ENCODE measurements around the gene DSCAML1.

DSCAML1 gene

GRCh38 chr11:117511931-117512539, 285.0 kb downstream of the DSCAML1 start:
- TF ChIP-seq, protein P1, sequence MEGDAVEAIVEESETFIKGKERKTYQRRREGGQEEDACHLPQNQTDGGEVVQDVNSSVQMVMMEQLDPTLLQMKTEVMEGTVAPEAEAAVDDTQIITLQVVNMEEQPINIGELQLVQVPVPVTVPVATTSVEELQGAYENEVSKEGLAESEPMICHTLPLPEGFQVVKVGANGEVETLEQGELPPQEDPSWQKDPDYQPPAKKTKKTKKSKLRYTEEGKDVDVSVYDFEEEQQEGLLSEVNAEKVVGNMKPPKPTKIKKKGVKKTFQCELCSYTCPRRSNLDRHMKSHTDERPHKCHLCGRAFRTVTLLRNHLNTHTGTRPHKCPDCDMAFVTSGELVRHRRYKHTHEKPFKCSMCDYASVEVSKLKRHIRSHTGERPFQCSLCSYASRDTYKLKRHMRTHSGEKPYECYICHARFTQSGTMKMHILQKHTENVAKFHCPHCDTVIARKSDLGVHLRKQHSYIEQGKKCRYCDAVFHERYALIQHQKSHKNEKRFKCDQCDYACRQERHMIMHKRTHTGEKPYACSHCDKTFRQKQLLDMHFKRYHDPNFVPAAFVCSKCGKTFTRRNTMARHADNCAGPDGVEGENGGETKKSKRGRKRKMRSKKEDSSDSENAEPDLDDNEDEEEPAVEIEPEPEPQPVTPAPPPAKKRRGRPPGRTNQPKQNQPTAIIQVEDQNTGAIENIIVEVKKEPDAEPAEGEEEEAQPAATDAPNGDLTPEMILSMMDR (IDR thresholded peaks at IDR 0.05; ENCODE audit: low read depth, low read length): no peak
- no peak for DNase-seq (ENCODE audit: extremely low read depth, low read depth)

- DNase-seq (ENCODE audit: extremely low read depth, low read depth): no peak
- TF ChIP-seq, protein P1 (IDR thresholded peaks at IDR 0.05; ENCODE audit: low read depth, low read length): no peak
Measured at GRCh38 chr11:117511483-117511930, 285.5 kb downstream of the DSCAML1 start.

DNA sequence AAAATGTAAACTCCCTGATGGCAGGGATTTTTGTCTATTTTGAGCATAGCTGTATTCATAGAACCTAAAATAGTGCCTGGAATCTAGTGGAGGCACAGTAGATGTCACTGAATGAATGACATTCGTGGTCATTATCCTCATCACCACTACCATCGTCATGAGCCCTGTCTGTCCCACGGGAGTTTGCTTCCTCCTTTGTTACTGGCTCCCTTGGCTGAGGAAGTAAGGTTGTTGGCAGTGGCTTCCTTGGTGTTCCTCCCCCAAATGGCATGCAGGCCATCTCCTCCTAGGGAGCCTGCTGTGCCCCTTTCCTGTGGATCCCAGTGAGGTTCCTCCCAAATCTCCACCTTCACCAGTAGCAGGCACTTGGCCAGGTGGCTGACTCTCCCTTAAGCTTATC, 286.4 kb downstream of the DSCAML1 start:
- DNase-seq (ENCODE audit: extremely low read depth, low read depth): no peak
- TF ChIP-seq, protein P1 (IDR thresholded peaks at IDR 0.05; ENCODE audit: low read depth, low read length): no peak

DNA sequence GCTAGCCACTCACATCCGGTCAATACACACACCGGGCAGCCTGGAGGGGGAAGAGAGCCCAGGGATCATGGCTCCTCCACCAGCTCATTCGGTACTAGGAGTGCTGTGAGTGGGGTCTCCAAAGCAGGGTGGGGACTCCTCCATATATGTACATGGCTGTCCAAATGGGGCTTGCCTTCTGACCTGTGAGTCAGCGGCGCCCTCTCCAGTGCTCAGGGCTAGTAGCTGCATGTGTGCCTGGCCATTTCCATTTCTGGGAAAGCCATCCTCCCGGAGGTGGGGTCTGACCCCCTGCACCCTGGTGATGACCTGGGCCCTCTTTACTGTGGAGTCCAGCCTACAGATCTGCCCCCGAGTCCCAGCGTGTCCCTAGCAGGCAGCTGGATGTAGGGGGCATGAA, 287.5 kb downstream of the DSCAML1 start:
- TF ChIP-seq, protein P1 (IDR thresholded peaks at IDR 0.05; ENCODE audit: low read depth, low read length): no peak

GRCh38 chr11:117506971-117507370, 290.0 kb downstream of the DSCAML1 start:
- TF ChIP-seq, protein P1 (IDR thresholded peaks at IDR 0.05; ENCODE audit: low read depth, low read length): no peak
- DNase-seq (ENCODE audit: extremely low read depth, low read depth): no peak

More for the DNA sequence above, 287.5 kb downstream of the DSCAML1 start:
- DNase-seq (ENCODE audit: extremely low read depth, low read depth): no peak

DNA sequence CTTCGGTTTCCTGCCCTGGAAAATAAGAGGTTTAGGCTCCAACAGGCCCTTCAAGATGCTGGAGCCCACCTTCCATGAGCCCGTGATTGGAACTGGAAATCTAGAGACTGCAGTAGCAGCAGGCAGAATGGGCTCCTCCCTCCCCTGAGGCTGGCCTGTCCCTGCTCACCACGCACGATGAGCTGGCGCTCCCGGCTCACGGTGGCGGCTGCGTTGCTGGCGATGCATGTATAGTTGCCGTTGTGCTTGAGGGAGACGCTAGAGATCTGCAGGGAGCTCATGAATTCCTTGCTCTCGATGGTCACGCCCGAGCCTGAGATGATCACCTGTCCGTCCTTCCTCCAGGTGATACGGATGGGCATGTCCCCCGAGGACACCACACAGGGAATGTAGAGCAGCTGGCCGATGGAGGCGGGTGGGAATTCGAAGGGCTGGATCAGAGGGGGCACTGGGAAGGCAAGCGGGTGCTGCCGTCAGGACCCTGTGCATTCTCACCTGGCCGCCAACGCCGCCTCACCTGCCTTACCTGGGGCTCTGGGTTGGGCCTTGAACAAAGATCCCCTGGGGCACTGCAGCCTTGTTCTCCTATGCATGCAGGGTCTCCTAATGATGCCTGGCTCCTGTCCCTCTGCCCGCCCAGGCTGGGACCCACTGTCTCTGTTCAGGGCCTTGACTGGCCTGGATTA, 291.6 kb downstream of the DSCAML1 start:
- DNase-seq (ENCODE audit: extremely low read depth, low read depth): no peak
- TF ChIP-seq, protein P1 (IDR thresholded peaks at IDR 0.05; ENCODE audit: low read depth, low read length): no peak

DNA sequence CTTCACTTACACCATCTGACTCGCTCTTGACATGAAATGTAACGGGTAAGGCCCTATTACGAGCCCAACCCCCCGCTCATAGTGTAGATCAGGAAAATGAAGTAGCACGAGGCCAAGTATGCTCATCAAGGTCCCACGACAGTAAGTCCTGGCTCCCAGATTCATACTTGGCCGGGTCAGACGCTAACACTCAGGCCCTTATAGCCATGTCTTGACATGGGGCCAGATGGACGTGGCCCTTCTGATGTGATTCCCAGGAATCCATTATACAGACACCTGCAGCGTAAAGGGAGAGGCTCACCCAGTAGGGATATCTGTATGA, 294.3 kb downstream of the DSCAML1 start:
- TF ChIP-seq, protein P1 (IDR thresholded peaks at IDR 0.05; ENCODE audit: low read depth, low read length): no peak
- no peak for DNase-seq (ENCODE audit: extremely low read depth, low read depth)
